Left ventricle myocardium inferior (tissue), 1 donor: ENCODE measurements around the gene NUDT14. TPM values are rescaled to one million over a fixed set of nuclear protein-coding genes. Genes with fewer than 3 reads are reported as not detected.

Experiments
- DNase-seq: peaks from one replicate; pipeline ENCODE4 v3.0.0-alpha.2; 2020
- H3K27ac ChIP-seq: fragments of 200-600 bp; replicated peaks from 2 replicates; pipeline ENCODE4 v1.8.0; 2021
- H3K27me3 ChIP-seq: fragments of 200-600 bp; 2 replicates; pipeline ENCODE4 v1.8.0; 2021; ENCODE audit warnings: low read depth
- H3K36me3 ChIP-seq: fragments of 200-600 bp; 2 replicates; pipeline ENCODE4 v1.8.0; 2021
- H3K4me1 ChIP-seq: fragments of 200-600 bp; 2 replicates; pipeline ENCODE4 v1.8.0; 2021
- H3K4me3 ChIP-seq: fragments of 200-600 bp; 2 replicates; pipeline ENCODE4 v1.8.0; 2021; ENCODE audit warnings: mild to moderate bottlenecking, moderate library complexity
- H3K9me3 ChIP-seq: fragments of 200-600 bp; replicated peaks from 2 replicates; pipeline ENCODE4 v1.8.0; 2021
- CTCF ChIP-seq: fragments of 200-600 bp; IDR thresholded peaks from 2 replicates; pipeline ENCODE4 v1.8.0; 2021; ENCODE audit warnings: antibody characterized with exemption, mild to moderate bottlenecking, borderline replicate concordance
- intact Hi-C: fragments of 100-400 bp; cut with micrococcal nuclease; formaldehyde crosslinking; loops from one replicate; pipeline ENCODE4 v1.11.0; 2022
- total RNA-seq: library from RNA; stranded (reverse); fragmentation: NEBNext Ultra II Directional; extraction: Animal tissue kit (Norgen Biotek cat#: 25700); gene quantifications from one replicate; pipeline ENCODE4 v1.2.1, GENCODE V29; 2021
- donor health status: DM: no; HTN: yes; CAD: no; lungs with severe emphysema.

Gene NUDT14
- total RNA-seq, 1 donor from 2014 or later = 22.9 TPM

- Histone ChIP-seq H3K4me1 (no peaks in the 10 kb centered on the region), H3K36me3 (peaks cover 13% of the 10 kb centered on the region), H3K9me3 (peaks cover 40% of the 10 kb centered on the region), H3K4me3 (no peak overlapping the region), H3K27me3 (no peaks in the 10 kb centered on the region), H3K27ac (no peak overlapping the region)
- intact Hi-C loops = no loop called here
- TF ChIP-seq CTCF = no peak
- no peak for DNase-seq
Observed at GRCh38 chr14:105135700-105136395, 45.3 kb downstream of the NUDT14 start.

- peaks cover 11% of the 10 kb centered on the region for H3K27me3 ChIP-seq
- H3K27ac ChIP-seq = no peak overlapping the region
- no peak for TF ChIP-seq CTCF
- H3K4me1 ChIP-seq = no peaks in the 10 kb centered on the region
- no peak overlapping the region for H3K4me3 ChIP-seq
- peaks cover 27% of the 10 kb centered on the region for H3K9me3 ChIP-seq
- no peak for DNase-seq
- intact Hi-C loops = no loop called here
- H3K36me3 ChIP-seq = no peaks in the 10 kb centered on the region
Observed at GRCh38 chr14:105132921-105133654, 48.0 kb downstream of the NUDT14 start.

- intact Hi-C loops = no loop called here
- no peak overlapping the region for H3K4me3 ChIP-seq
- TF ChIP-seq CTCF = no peak
- no peaks in the 10 kb centered on the region for H3K4me1 ChIP-seq
- H3K9me3 ChIP-seq = peaks cover 27% of the 10 kb centered on the region
- H3K27me3 ChIP-seq = peaks cover 28% of the 10 kb centered on the region
- DNase-seq = no peak
- no peaks in the 10 kb centered on the region for H3K36me3 ChIP-seq
- H3K27ac ChIP-seq = no peak overlapping the region
Observed at GRCh38 chr14:105131241-105131640, 49.9 kb downstream of the NUDT14 start.

DNA sequence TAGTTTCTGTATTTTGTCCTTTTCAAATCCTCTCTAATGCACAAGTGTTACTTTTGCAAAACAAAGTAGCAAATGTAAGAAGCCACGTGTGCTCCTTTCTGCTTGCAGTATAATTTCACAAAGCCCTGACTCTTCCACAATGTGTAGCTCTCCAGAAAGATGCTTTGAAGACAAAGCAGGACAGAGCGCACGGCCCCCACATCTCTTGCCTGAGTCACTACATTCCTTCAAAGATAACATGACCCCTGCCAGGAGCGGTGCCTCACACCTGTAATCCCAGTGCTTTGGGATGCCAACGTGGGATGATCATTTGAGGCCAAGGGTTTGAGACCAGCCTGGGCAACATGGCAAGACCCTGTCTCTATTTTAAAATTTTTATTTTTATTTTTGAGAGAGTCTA lies 53.1 kb downstream of the NUDT14 start:
- intact Hi-C loops = no loop called here
- H3K36me3 ChIP-seq = no peaks in the 10 kb centered on the region
- DNase-seq = no peak
- peaks cover 32% of the 10 kb centered on the region for H3K9me3 ChIP-seq
- H3K4me1 ChIP-seq = no peaks in the 10 kb centered on the region
- TF ChIP-seq CTCF = no peak
- H3K27me3 ChIP-seq = peaks cover 47% of the 10 kb centered on the region
- no peak overlapping the region for H3K27ac ChIP-seq
- no peak overlapping the region for H3K4me3 ChIP-seq

GRCh38 chr14:105126981-105127329 lies 54.2 kb downstream of the NUDT14 start:
- intact Hi-C loops = no loop called here
- DNase-seq = no peak
- H3K27me3 ChIP-seq = peaks cover 47% of the 10 kb centered on the region
- no peak for TF ChIP-seq CTCF
- peaks cover 35% of the 10 kb centered on the region for H3K9me3 ChIP-seq
- H3K4me1 ChIP-seq = no peaks in the 10 kb centered on the region
- H3K27ac ChIP-seq = no peak overlapping the region
- no peaks in the 10 kb centered on the region for H3K36me3 ChIP-seq
- no peak overlapping the region for H3K4me3 ChIP-seq
